T-cell (primary cell): ENCODE measurements around the gene LIG1. TPM values are rescaled to one million over a fixed set of nuclear protein-coding genes. Genes with fewer than 3 reads are reported as not detected.

Experiments
- ATAC-seq, 4 experiments: fragments of 200-7000 bp in 3 of 4; fragments of 150-1000 bp in 1 of 4; cut with Tn5 transposase; replicated peaks in 1 of 4; 1 replicate in 3 of 4; 2 replicates in 1 of 4; pipeline ENCODE4 v1.10.0; 2021; ENCODE audit warnings: moderate library complexity in 3 of 4, mild to moderate bottlenecking in 2 of 4, moderate number of reproducible peaks in 1 of 4
- CTCF ChIA-PET, 2 donors: fragments of 300-600 bp; sonication (Branson Sonifier 250); formaldehyde crosslinking; loops; one replicate each; lab custom pipeline; 2022; ENCODE audit warnings: antibody characterized with exemption in 2 of 2; lab: Charles Lee
- POLR2A ChIA-PET, 2 donors: fragments of 300-600 bp; sonication (Branson Sonifier 250); formaldehyde crosslinking; loops; one replicate each; lab custom pipeline; 2022; ENCODE audit warnings: antibody characterized with exemption in 2 of 2; lab: Charles Lee
- DNase-seq, 35 experiments: peaks; one replicate each; pipeline versions ENCODE4 v3.0.0 to v3.0.0-alpha.2; 2013 to 2023
- H3K27ac ChIP-seq: one replicate; pipeline ENCODE4 v1.5.1; 2013; ENCODE audit warnings: low read length
- H3K27me3 ChIP-seq, 2 experiments: replicated peaks in 1 of 2; 1 replicate in 1 of 2; 2 replicates in 1 of 2; pipeline versions ENCODE4 v1.6.1 to v1.7.0; 2013; ENCODE audit warnings: low read length in 1 of 2, mixed read lengths in 1 of 2; ENCODE audit not compliant: control insufficient read depth in 2 of 2, insufficient read depth in 2 of 2; ENCODE audit errors: extremely low read depth in 1 of 2
- H3K36me3 ChIP-seq, 2 donors: 1 replicate in 1 of 2; 2 replicates in 1 of 2; pipeline versions ENCODE4 v1.6.1 to v1.7.0; 2013; ENCODE audit warnings: low read length in 1 of 2; ENCODE audit not compliant: control insufficient read depth in 2 of 2, insufficient read depth in 1 of 2; ENCODE audit errors: extremely low read depth in 1 of 2
- H3K4me1 ChIP-seq, 2 experiments: 1 replicate in 1 of 2; 2 replicates in 1 of 2; pipeline versions ENCODE4 v1.6.1 to v1.7.0; 2013; ENCODE audit warnings: low read length in 2 of 2, mixed read lengths in 1 of 2; ENCODE audit not compliant: insufficient read depth in 2 of 2, control insufficient read depth in 1 of 2; ENCODE audit errors: extremely low read depth in 1 of 2
- H3K4me3 ChIP-seq, 2 donors: 1 replicate in 1 of 2; 2 replicates in 1 of 2; pipeline versions ENCODE4 v1.5.1 to v1.7.0; 2013; ENCODE audit warnings: mild to moderate bottlenecking in 2 of 2, low read length in 1 of 2, moderate library complexity in 1 of 2; ENCODE audit not compliant: control insufficient read depth in 1 of 2; ENCODE audit errors: extremely low read depth in 1 of 2
- H3K9me3 ChIP-seq: 2 replicates; pipeline ENCODE4 v1.7.0; 2013
- H3K27ac Mint-ChIP-seq, 2 donors: one replicate each; pipeline ENCODE4 v1.8.0; 2020 to 2021; ENCODE audit warnings: mild to moderate bottlenecking in 2 of 2, mixed read lengths in 2 of 2
- H3K27me3 Mint-ChIP-seq, 2 donors: one replicate each; pipeline ENCODE4 v1.8.0; 2021 to 2022; ENCODE audit warnings: mixed read lengths in 2 of 2
- H3K36me3 Mint-ChIP-seq: one replicate; pipeline ENCODE4 v1.8.0; 2021; ENCODE audit warnings: mixed read lengths
- H3K4me1 Mint-ChIP-seq, 3 donors: one replicate each; pipeline ENCODE4 v1.8.0; 2020 to 2022; ENCODE audit warnings: mixed read lengths in 3 of 3, mild to moderate bottlenecking in 1 of 3
- H3K4me3 Mint-ChIP-seq, 3 donors: one replicate each; pipeline ENCODE4 v1.8.0; 2020 to 2022; ENCODE audit warnings: mild to moderate bottlenecking in 3 of 3, mixed read lengths in 3 of 3, moderate library complexity in 3 of 3
- H3K9me3 Mint-ChIP-seq, 3 donors: one replicate each; pipeline ENCODE4 v1.8.0; 2020 to 2022; ENCODE audit warnings: mixed read lengths in 3 of 3
- WGBS: methylation state at CpG from one replicate; pipeline ENCODE4 v1.1.5; 2013; ENCODE audit warnings: missing lambda C conversion rate; ENCODE audit not compliant: insufficient coverage; 5-methylcytosine and 5-hydroxymethylcytosine counted together
- total RNA-seq, 35 experiments: library from RNA in 6 of 35; stranded (reverse) in 6 of 35; fragments of 120-200 nt in 1 of 35; gene quantifications; one replicate each; pipeline versions ENCODE4 v1.2.1 to v1.2.4 and lab custom pipeline; 2013 to 2026

The LIG1 gene
- total RNA-seq (100 to 1,000 TPM in 3 of 5 donors, 10 to 100 TPM in 2; 58.7 to 127 (median 112) TPM), total RNA-seq (lab: John Stamatoyannopoulos, UW) (30.4 to 183 (median 100) reads per million in 29 experiments)
- total RNA-seq (2013) = 40.5 TPM

- H3K36me3 ChIP-seq = peaks cover 4 to 11% of the 10 kb centered on the region in 2 donors
- H3K27me3 ChIP-seq = no peaks in the 10 kb centered on the region
- POLR2A ChIA-PET = interaction anchor here (0.6 kb wide), 3 partner anchors 34 to 1148 kb away, joined by 3 to 6 read pairs (median 3); no protein-coding TSS in a partner anchor
- H3K9me3 ChIP-seq = no peaks in the 10 kb centered on the region
- H3K36me3 Mint-ChIP-seq = peaks cover 25% of the 10 kb centered on the region
- ATAC-seq (peak; percentile 89 to 91 (median 90)), DNase-seq (peak; percentile 82 to 95 (median 88))
- H3K27me3 Mint-ChIP-seq = no peaks in the 10 kb centered on the region
- H3K4me1 Mint-ChIP-seq = peaks cover 18 to 42% (median 26%) of the 10 kb centered on the region in 3 donors
- peak within 1 kb of the TSS; percentile 77 to 97 for H3K4me3 ChIP-seq
- H3K27ac Mint-ChIP-seq = peak within 1 kb of the TSS; percentile 91 to 99
- CTCF ChIA-PET = interaction anchor here (0.5 to 1.1 kb wide), 12 partner anchors 10 to 1550 kb away, joined by 3 to 10 read pairs (median 5); partner anchors contain the start of gene DHX34 (in 1 of the 2)
- H3K4me3 Mint-ChIP-seq = peak within 1 kb of the TSS; percentile 88 to 91 (median 90)
- WGBS = under 1% methylated on average over 61 of the region's 82 CpGs
- peak within 1 kb of the TSS; percentile 85 for H3K27ac ChIP-seq
- no peaks in the 10 kb centered on the region for H3K9me3 Mint-ChIP-seq
- H3K4me1 ChIP-seq = peaks cover 11 to 18% of the 10 kb centered on the region in 2 experiments
Observed at GRCh38 chr19:48169939-48170803, at the start of gene LIG1, which contains the start of gene ZSWIM9. Gene LIG1, minus strand, starts transcription at chr19:48170344. Its CDS starts 4,778 bp downstream, at chr19:48165566. Gene ZSWIM9, plus strand, starts transcription at chr19:48170680. Its CDS starts 1,123 bp downstream, at chr19:48171803.

- Mint-ChIP-seq H3K27ac (peak overlapping the region in 1 of 2 donors; percentile 52), H3K36me3 (peaks cover 39% of the 10 kb centered on the region), H3K9me3 (no peaks in the 10 kb centered on the region), H3K27me3 (no peaks in the 10 kb centered on the region), H3K4me3 (no peak overlapping the region), H3K4me1 (peaks cover 6 to 15% (median 7%) of the 10 kb centered on the region in 3 donors)
- Histone ChIP-seq H3K27ac (no peak overlapping the region), H3K27me3 (no peaks in the 10 kb centered on the region), H3K36me3 (peaks cover 7 to 59% of the 10 kb centered on the region in 2 donors), H3K9me3 (no peaks in the 10 kb centered on the region), H3K4me1 (peaks cover 0 to 3% of the 10 kb centered on the region in 2 experiments), H3K4me3 (no peak overlapping the region)
- DNase-seq (no peak), ATAC-seq (no peak)
- CTCF ChIA-PET = interaction anchor here (0.7 kb wide), 2 partner anchors 15 to 135 kb away, joined by 3 to 5 read pairs; no protein-coding TSS in a partner anchor
- POLR2A ChIA-PET = interaction anchor here (0.6 kb wide), 3 partner anchors 9 to 16 kb away, joined by 3 read pairs; no protein-coding TSS in a partner anchor
- 95% methylated on average over 3 of the region's 6 CpGs for WGBS
Observed at GRCh38 chr19:48218997-48219396, 48.9 kb upstream of the LIG1 start.

GRCh38 chr19:48216933-48217332 lies 46.8 kb upstream of the LIG1 start:
- Mint-ChIP-seq H3K27me3 (no peaks in the 10 kb centered on the region), H3K9me3 (no peaks in the 10 kb centered on the region), H3K27ac (no peak overlapping the region), H3K36me3 (peaks cover 49% of the 10 kb centered on the region), H3K4me1 (peaks cover 7 to 15% (median 12%) of the 10 kb centered on the region in 3 donors), H3K4me3 (no peak overlapping the region)
- Histone ChIP-seq H3K27ac (no peak overlapping the region), H3K36me3 (peaks cover 12 to 73% of the 10 kb centered on the region in 2 donors), H3K9me3 (no peaks in the 10 kb centered on the region), H3K4me1 (peaks cover 0 to 3% of the 10 kb centered on the region in 2 experiments), H3K4me3 (no peak overlapping the region), H3K27me3 (no peaks in the 10 kb centered on the region)
- POLR2A ChIA-PET = no interaction called here
- ATAC-seq = no peak
- CTCF ChIA-PET = interaction anchor here in 1 of 2 donors (0.6 kb wide), 1 partner anchor 9 kb away, joined by 3 read pairs; no protein-coding TSS in a partner anchor
- 98% methylated on average over 14 of the region's 14 CpGs for WGBS
- DNase-seq = no peak

DNA sequence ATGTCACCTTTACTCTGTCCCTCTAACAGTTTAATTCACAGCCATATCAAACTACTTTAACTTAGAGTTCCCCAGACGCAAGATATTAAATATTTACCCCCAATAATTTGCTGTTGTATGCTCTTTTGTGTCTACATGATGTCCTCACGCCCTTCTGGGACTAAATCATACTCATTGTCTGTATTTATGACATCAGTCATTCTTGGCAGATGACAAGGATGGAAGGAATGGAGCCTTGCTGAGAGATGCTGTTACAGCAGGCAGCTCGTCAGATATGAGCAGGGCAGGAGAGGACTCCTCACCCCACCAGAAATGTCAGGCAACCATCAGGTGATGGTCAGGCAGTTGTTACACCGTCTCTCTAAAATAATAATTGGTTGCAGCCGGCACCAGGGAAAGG lies 43.8 kb upstream of the LIG1 start:
- CTCF ChIA-PET = interaction anchor here in 1 of 2 donors (0.5 kb wide), 1 partner anchor 427 kb away, joined by 3 read pairs; no protein-coding TSS in a partner anchor
- no peaks in the 10 kb centered on the region for H3K27me3 Mint-ChIP-seq
- ATAC-seq (no peak), DNase-seq (no peak)
- H3K9me3 Mint-ChIP-seq = no peaks in the 10 kb centered on the region
- POLR2A ChIA-PET = no interaction called here
- Histone ChIP-seq H3K27ac (no peak overlapping the region), H3K36me3 (peaks cover 18 to 70% of the 10 kb centered on the region in 2 donors), H3K4me3 (no peak overlapping the region), H3K9me3 (no peaks in the 10 kb centered on the region), H3K27me3 (no peaks in the 10 kb centered on the region), H3K4me1 (peaks cover 0 to 3% of the 10 kb centered on the region in 2 experiments)
- H3K4me1 Mint-ChIP-seq = peaks cover 11 to 34% (median 19%) of the 10 kb centered on the region in 3 donors
- no peak overlapping the region for H3K27ac Mint-ChIP-seq
- H3K36me3 Mint-ChIP-seq = peaks cover 55% of the 10 kb centered on the region
- WGBS = no CpG with 5 or more reads among the region's 5 CpGs
- H3K4me3 Mint-ChIP-seq = no peak overlapping the region

DNA sequence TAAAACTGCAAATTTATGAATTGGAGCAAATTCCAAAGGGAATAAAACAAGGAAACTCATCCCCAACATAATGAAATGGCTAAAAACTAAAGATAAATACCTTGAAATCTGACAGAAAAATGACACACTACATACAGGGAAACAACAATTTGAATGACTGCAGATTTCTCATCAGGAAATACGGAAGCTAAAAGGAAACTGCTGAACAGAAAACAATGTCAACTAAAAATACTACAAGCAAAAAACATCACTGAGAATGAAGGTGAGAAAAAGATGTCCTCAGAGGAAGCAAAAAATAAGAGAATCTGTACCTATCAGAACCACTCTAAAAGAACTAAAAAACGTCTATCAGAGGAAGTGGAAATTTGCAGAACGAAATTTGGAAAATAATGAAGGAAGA lies 39.9 kb upstream of the LIG1 start:
- ChIA-PET POLR2A (interaction anchor here in 1 of 2 donors (0.7 kb wide), 1 partner anchor 9 kb away, joined by 3 read pairs; no protein-coding TSS in a partner anchor), CTCF (no interaction called here)
- Mint-ChIP-seq H3K27me3 (no peaks in the 10 kb centered on the region), H3K4me3 (no peak overlapping the region), H3K27ac (peak overlapping the region; percentile 12 to 78), H3K36me3 (peaks cover 35% of the 10 kb centered on the region), H3K4me1 (peaks cover 18 to 39% (median 27%) of the 10 kb centered on the region in 3 donors), H3K9me3 (no peaks in the 10 kb centered on the region)
- DNase-seq (no peak), ATAC-seq (no peak)
- whole genome bisulfite sequencing = no CpG with 5 or more reads among the region's 3 CpGs
- Histone ChIP-seq H3K27me3 (no peaks in the 10 kb centered on the region), H3K4me1 (peaks cover 0 to 4% of the 10 kb centered on the region in 2 experiments), H3K36me3 (peaks cover 17 to 36% of the 10 kb centered on the region in 2 donors), H3K27ac (no peak overlapping the region), H3K4me3 (no peak overlapping the region), H3K9me3 (no peaks in the 10 kb centered on the region)
